Activated naive CD4-positive, alpha-beta T cell treated with anti-CD3 and anti-CD28 coated beads, Interleukin-2, amount 10 ng/mL, durations not matched to agents 7 days and 5 days (primary cell): ENCODE data around the gene LSAMP.

Experiments
- CTCF ChIA-PET: fragments of 350-600 bp; sonication (Branson Sonifier 250); formaldehyde crosslinking; loops from one replicate; lab custom pipeline; 2021; ENCODE audit warnings: antibody characterized with exemption; lab: Charles Lee
- DNase-seq: peaks from one replicate; pipeline ENCODE4 v3.0.0-alpha.2; 2020
- H3K27ac Mint-ChIP-seq: one replicate; pipeline ENCODE4 v1.8.0; 2021; ENCODE audit warnings: mild to moderate bottlenecking, moderate library complexity, mixed read lengths
- H3K27me3 Mint-ChIP-seq: one replicate; pipeline ENCODE4 v1.8.0; 2021; ENCODE audit warnings: mild to moderate bottlenecking, mixed read lengths
- H3K36me3 Mint-ChIP-seq: one replicate; pipeline ENCODE4 v1.8.0; 2021; ENCODE audit warnings: mixed read lengths
- H3K4me1 Mint-ChIP-seq: one replicate; pipeline ENCODE4 v1.8.0; 2021; ENCODE audit warnings: mixed read lengths
- H3K4me3 Mint-ChIP-seq: one replicate; pipeline ENCODE4 v1.8.0; 2021; ENCODE audit warnings: mild to moderate bottlenecking, moderate library complexity, mixed read lengths
- H3K9me3 Mint-ChIP-seq: one replicate; pipeline ENCODE4 v1.8.0; 2021; ENCODE audit warnings: mixed read lengths

LSAMP gene

DNA sequence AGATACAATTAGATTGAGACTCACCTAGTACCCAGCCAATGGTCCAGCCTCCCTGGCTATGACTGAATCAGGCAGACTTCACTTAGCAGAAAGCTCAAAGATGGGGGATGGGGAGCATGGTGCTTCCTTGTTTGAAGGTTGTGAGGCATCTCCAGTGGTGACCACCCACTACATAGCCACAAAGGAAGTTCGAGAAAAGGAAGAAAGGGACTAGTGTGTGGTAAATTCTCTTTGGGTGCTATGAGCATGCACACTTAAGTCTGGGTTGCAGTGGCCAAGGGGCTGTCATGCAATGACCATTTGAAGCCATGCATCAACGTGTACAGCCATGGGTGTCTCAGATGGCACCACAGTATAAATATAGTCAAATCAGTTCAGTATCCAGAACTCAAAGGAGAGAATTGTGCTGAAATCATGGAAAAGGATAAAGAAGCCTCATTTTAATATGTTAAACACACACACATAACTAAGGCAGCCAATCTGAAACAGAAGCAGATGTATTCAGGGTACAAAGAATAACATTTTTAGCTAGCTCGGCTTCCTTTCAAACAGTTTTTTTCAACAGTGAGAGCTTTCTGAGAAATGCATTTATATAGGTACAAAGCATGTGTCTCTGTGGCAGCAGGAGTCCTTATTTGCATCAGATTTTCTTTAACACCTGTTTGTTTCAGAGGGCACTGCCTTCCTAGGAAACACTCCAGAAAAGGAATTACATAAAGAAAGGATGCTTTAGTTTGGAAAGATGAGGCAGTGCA, 546.5 kb downstream of the LSAMP start:
- H3K9me3 Mint-ChIP-seq: no peaks in the 10 kb centered on the region
- DNase-seq: no peak
- no peak overlapping the region for H3K4me3 Mint-ChIP-seq
- no peaks in the 10 kb centered on the region for H3K27me3 Mint-ChIP-seq
- H3K36me3 Mint-ChIP-seq: no peaks in the 10 kb centered on the region
- no peaks in the 10 kb centered on the region for H3K4me1 Mint-ChIP-seq
- CTCF ChIA-PET: no interaction called here
- no peak overlapping the region for H3K27ac Mint-ChIP-seq

DNA sequence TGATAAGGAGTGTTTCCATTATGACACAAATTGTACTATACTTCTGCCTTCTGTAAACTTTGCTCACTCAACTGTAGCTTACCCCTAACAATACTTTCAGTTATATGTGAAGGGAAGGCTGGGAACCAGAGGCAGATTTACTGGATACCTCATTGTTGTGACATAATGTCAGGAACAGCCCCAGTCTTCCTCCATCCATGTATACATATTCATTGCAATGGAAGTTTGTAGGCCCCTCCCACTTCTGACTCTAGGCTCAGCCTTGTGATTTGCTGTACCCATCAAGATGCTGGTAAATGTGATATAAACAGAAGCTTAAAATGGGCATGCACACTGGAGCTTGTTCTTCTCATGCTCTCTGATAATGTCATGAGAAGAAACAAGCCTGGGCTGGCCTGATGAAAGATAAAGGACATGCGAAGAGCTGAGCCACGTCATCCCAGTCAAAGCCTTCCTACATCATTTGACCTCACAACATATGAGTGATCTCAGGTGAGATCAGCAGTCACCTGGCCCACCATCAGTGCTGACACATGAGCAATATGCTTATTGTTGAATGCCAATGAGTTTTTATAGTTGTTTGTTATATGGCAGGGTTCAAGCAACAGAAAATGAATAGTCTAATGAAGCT, 554.2 kb downstream of the LSAMP start:
- H3K4me1 Mint-ChIP-seq: no peaks in the 10 kb centered on the region

GRCh38 chr3:115890579-115890978, 554.7 kb downstream of the LSAMP start:
- no peaks in the 10 kb centered on the region for H3K36me3 Mint-ChIP-seq
- CTCF ChIA-PET: no interaction called here
- H3K27me3 Mint-ChIP-seq: no peaks in the 10 kb centered on the region
- no peak overlapping the region for H3K27ac Mint-ChIP-seq
- no peaks in the 10 kb centered on the region for H3K9me3 Mint-ChIP-seq
- no peak overlapping the region for H3K4me3 Mint-ChIP-seq
- no peaks in the 10 kb centered on the region for H3K4me1 Mint-ChIP-seq
- DNase-seq: no peak

More for the DNA sequence above, 554.2 kb downstream of the LSAMP start:
- H3K9me3 Mint-ChIP-seq: no peaks in the 10 kb centered on the region
- H3K4me3 Mint-ChIP-seq: no peak overlapping the region
- H3K27me3 Mint-ChIP-seq: no peaks in the 10 kb centered on the region
- DNase-seq: no peak
- H3K36me3 Mint-ChIP-seq: no peaks in the 10 kb centered on the region
- CTCF ChIA-PET: no interaction called here
- no peak overlapping the region for H3K27ac Mint-ChIP-seq

DNA sequence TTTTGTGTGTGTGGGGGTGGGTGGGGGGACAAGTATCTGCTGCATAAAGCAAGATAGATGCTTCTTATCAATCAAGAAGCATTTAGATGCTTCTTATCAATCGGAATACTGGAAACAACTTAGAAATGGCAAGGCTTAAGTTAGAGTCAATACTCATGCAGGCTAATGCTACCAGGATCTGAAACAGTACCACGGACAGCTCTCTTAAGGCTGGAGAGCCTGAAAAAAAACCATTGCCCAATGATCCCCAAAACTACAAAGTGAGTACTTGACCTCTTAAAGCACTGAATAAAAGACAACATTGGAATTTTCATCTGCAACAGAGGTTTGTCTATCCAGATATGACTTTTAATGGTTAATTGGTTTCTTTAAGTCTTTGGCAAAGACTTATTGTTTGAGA, 559.7 kb downstream of the LSAMP start:
- CTCF ChIA-PET: no interaction called here
- no peaks in the 10 kb centered on the region for H3K4me1 Mint-ChIP-seq
- no peaks in the 10 kb centered on the region for H3K9me3 Mint-ChIP-seq
- H3K27me3 Mint-ChIP-seq: no peaks in the 10 kb centered on the region
- no peak for DNase-seq
- H3K4me3 Mint-ChIP-seq: no peak overlapping the region
- no peak overlapping the region for H3K27ac Mint-ChIP-seq
- H3K36me3 Mint-ChIP-seq: no peaks in the 10 kb centered on the region

- Mint-ChIP-seq H3K27ac (no peak overlapping the region), H3K4me3 (no peak overlapping the region)
Measured at GRCh38 chr3:115877615-115877899, 567.7 kb downstream of the LSAMP start.

GRCh38 chr3:115876876-115877614, 568.2 kb downstream of the LSAMP start:
- peaks cover 6% of the 10 kb centered on the region for H3K27me3 Mint-ChIP-seq
- H3K9me3 Mint-ChIP-seq: no peaks in the 10 kb centered on the region
- CTCF ChIA-PET: no interaction called here
- H3K4me3 Mint-ChIP-seq: no peak overlapping the region
- H3K36me3 Mint-ChIP-seq: no peaks in the 10 kb centered on the region
- no peak overlapping the region for H3K27ac Mint-ChIP-seq
- DNase-seq: no peak
- no peaks in the 10 kb centered on the region for H3K4me1 Mint-ChIP-seq

More at GRCh38 chr3:115877615-115877899, 567.7 kb downstream of the LSAMP start:
- Mint-ChIP-seq H3K36me3 (no peaks in the 10 kb centered on the region), H3K27me3 (peaks cover 6% of the 10 kb centered on the region), H3K9me3 (no peaks in the 10 kb centered on the region), H3K4me1 (no peaks in the 10 kb centered on the region)
- CTCF ChIA-PET: no interaction called here
- DNase-seq: no peak

DNA sequence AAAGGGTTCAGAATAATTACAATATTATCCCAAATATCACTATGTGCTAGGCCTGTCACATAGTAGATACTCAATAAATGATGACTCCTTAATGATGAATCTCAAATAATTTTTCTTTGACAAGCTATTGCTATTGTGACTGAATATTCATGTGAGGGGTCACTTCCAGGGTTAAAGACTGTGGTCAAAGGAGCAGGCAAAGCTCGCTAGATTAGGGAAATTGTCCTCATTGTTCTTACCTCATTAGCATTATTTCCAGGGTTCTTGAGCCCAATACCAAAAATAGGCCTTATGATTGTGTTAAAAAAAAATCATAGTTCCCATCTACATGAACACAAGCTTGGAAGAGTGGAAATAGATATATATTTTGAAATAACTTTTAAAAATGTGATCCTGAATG, 569.8 kb downstream of the LSAMP start:
- H3K36me3 Mint-ChIP-seq: no peaks in the 10 kb centered on the region
- CTCF ChIA-PET: no interaction called here

DNA sequence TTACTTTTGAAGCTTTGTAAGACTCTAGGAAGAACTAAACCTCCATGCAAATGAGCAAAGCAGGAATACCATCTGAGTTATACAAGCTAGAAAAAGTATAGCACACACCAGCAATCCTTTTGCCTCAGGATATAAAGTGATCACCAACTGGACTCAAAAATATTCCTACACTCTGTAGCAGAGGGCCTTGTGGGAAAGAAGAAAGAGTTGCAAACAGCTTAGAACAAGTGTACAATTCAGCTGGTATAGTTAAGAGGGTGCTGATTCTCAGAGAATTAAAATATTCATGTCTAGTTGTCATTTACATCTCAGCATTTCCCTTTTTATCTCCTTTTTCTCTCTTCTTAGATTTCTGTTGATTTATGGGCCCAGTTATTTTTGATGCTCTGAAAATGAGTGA, 573.6 kb downstream of the LSAMP start:
- H3K36me3 Mint-ChIP-seq: no peaks in the 10 kb centered on the region
- no peaks in the 10 kb centered on the region for H3K9me3 Mint-ChIP-seq
- no peak overlapping the region for H3K4me3 Mint-ChIP-seq
- CTCF ChIA-PET: no interaction called here
- no peaks in the 10 kb centered on the region for H3K4me1 Mint-ChIP-seq
- DNase-seq: no peak
- H3K27me3 Mint-ChIP-seq: peaks cover 5% of the 10 kb centered on the region
- H3K27ac Mint-ChIP-seq: no peak overlapping the region

More for the DNA sequence above, 569.8 kb downstream of the LSAMP start:
- H3K4me1 Mint-ChIP-seq: no peaks in the 10 kb centered on the region
- H3K27ac Mint-ChIP-seq: no peak overlapping the region
- H3K9me3 Mint-ChIP-seq: no peaks in the 10 kb centered on the region
- H3K4me3 Mint-ChIP-seq: no peak overlapping the region
- H3K27me3 Mint-ChIP-seq: peaks cover 6% of the 10 kb centered on the region
- DNase-seq: no peak

DNA sequence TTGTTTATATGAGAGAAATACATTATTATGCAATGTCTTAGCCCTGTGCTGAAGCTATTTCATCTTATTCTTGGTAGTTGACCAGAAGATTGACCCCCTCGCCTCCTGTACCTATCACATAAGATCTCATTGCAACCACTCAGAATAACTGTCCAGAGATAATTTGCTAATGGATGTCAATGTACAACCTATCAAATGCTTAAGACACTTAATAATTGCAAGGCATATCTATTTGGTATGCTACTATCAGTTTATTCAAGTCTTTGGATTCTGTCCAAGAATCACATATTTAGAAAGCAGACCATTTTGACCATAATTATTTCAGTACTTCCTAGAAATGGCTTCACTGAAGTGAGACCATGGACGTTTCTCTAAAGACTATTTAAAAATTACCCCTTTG, 580.4 kb downstream of the LSAMP start:
- no peak overlapping the region for H3K27ac Mint-ChIP-seq
- CTCF ChIA-PET: no interaction called here
- peaks cover 5% of the 10 kb centered on the region for H3K27me3 Mint-ChIP-seq
- no peak overlapping the region for H3K4me3 Mint-ChIP-seq
- no peaks in the 10 kb centered on the region for H3K36me3 Mint-ChIP-seq
- no peaks in the 10 kb centered on the region for H3K4me1 Mint-ChIP-seq
- DNase-seq: no peak
- no peaks in the 10 kb centered on the region for H3K9me3 Mint-ChIP-seq

DNA sequence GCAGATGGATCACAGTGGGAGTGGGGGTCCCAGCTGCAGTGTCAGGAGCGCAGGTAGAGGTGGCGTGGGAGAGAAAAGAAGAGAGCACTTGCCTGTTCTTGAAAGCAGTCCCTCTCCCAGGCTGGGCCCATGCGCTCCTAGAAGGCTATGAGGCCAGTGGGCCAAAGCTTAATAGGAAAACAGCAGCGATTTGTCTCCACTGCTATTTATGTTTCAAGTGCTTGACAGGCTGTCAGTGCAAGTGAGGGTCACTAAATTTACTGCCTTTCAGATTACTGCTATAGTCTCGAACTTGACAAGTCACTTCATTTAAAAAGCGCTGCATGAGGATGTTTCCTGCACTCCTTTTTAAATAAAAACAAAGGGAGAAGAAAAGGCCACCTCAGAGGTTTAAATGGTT, 582.4 kb downstream of the LSAMP start:
- Mint-ChIP-seq H3K4me3 (no peak overlapping the region), H3K27ac (no peak overlapping the region), H3K9me3 (no peaks in the 10 kb centered on the region), H3K4me1 (no peaks in the 10 kb centered on the region), H3K36me3 (no peaks in the 10 kb centered on the region), H3K27me3 (peaks cover 15% of the 10 kb centered on the region)
- DNase-seq: no peak
- CTCF ChIA-PET: no interaction called here

GRCh38 chr3:115862099-115862498, 583.2 kb downstream of the LSAMP start:
- no peaks in the 10 kb centered on the region for H3K36me3 Mint-ChIP-seq
- no peak for DNase-seq
- no peak overlapping the region for H3K27ac Mint-ChIP-seq
- no peak overlapping the region for H3K4me3 Mint-ChIP-seq
- H3K9me3 Mint-ChIP-seq: no peaks in the 10 kb centered on the region
- H3K27me3 Mint-ChIP-seq: peaks cover 15% of the 10 kb centered on the region
- CTCF ChIA-PET: no interaction called here
- H3K4me1 Mint-ChIP-seq: no peaks in the 10 kb centered on the region

DNA sequence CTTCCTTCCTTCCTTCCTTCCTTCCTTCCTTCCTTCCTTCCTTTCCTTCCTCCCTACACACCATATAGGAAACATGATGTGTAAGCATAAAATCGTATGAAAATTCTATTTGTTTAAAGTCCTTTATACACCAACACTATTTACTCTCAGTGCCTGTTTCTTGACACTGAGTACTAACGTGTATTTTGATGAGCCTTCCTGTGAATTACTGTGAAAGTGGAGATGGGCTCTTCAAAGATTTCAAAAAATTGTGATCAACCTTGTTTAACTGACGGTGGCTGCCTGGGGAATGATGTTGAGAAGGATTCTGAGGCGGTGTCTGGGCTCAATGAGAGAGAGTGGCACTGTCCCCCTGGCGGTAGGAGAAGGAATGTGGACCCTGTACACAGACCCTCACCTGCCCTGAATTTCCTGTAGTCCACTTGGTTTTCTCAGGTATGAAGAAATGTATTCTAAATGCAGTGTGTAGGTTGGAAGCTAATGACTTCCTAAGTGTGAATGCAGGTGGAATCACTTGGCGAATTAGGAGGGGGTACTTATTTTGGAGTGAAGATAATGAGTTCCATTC, 584.0 kb downstream of the LSAMP start:
- Mint-ChIP-seq H3K27me3 (peaks cover 15% of the 10 kb centered on the region), H3K4me3 (no peak overlapping the region), H3K36me3 (no peaks in the 10 kb centered on the region), H3K27ac (no peak overlapping the region), H3K4me1 (no peaks in the 10 kb centered on the region), H3K9me3 (no peaks in the 10 kb centered on the region)
- DNase-seq: no peak
- CTCF ChIA-PET: no interaction called here

- Mint-ChIP-seq H3K36me3 (no peaks in the 10 kb centered on the region), H3K27ac (no peak overlapping the region), H3K4me1 (no peaks in the 10 kb centered on the region), H3K27me3 (peaks cover 15% of the 10 kb centered on the region), H3K9me3 (no peaks in the 10 kb centered on the region), H3K4me3 (no peak overlapping the region)
- DNase-seq: no peak
- CTCF ChIA-PET: no interaction called here
Measured at GRCh38 chr3:115860766-115861165, 584.5 kb downstream of the LSAMP start.

GRCh38 chr3:115859002-115859807, 586.1 kb downstream of the LSAMP start:
- Mint-ChIP-seq H3K27ac (no peak overlapping the region), H3K4me1 (no peaks in the 10 kb centered on the region), H3K27me3 (peaks cover 15% of the 10 kb centered on the region), H3K4me3 (no peak overlapping the region), H3K36me3 (no peaks in the 10 kb centered on the region), H3K9me3 (no peaks in the 10 kb centered on the region)
- CTCF ChIA-PET: no interaction called here
- DNase-seq: no peak
